PC-3 (cell line): Measurements from ENCODE around the gene HPSE2. TPM values are rescaled to one million over a fixed set of nuclear protein-coding genes. Genes with fewer than 3 reads are reported as not detected.

Experiments used
- ATAC-seq: fragments of 200-7000 bp; cut with Tn5 transposase; 2 replicates; pipeline ENCODE4 v1.9.1; 2020; ENCODE audit warnings: mild to moderate bottlenecking, moderate library complexity
- BruUV-seq: library from RNA; stranded (reverse); fragments of 400-500 nt; replicated peaks from 2 replicates; lab custom pipeline; 2021; lab: Mats Ljungman, UMichigan
- CTCF ChIA-PET: fragments of 300-600 bp; sonication (Branson Sonifier 250); formaldehyde crosslinking; loops from one replicate; lab custom pipeline; 2022; ENCODE audit warnings: antibody characterized with exemption; lab: Charles Lee
- POLR2A ChIA-PET: fragments of 300-600 bp; sonication (Branson Sonifier 250); formaldehyde crosslinking; loops from one replicate; lab custom pipeline; 2022; ENCODE audit warnings: antibody characterized with exemption; ENCODE audit not compliant: unreplicated experiment; lab: Charles Lee
- DNase-seq: peaks from one replicate; pipeline ENCODE4 v3.0.0-alpha.2; 2015
- H2AFZ ChIP-seq: fragments of 300-600 bp; sonication (generic); 2 replicates; pipeline ENCODE4 v1.6.0; 2016; ENCODE audit warnings: antibody characterized with exemption, low read length
- H3F3A ChIP-seq: fragments of 300-600 bp; sonication (generic); one replicate; pipeline ENCODE4 v1.6.0; 2017; ENCODE audit warnings: antibody characterized with exemption, low read length, control low read depth, mild to moderate bottlenecking; ENCODE audit not compliant: unreplicated experiment
- H3K27ac ChIP-seq: fragments of 300-600 bp; sonication (generic); 2 replicates; pipeline ENCODE4 v1.5.1; 2016; ENCODE audit warnings: mild to moderate bottlenecking, low read length
- H3K27me3 ChIP-seq: fragments of 300-600 bp; sonication (generic); 2 replicates; pipeline ENCODE4 v1.6.1; 2016; ENCODE audit warnings: low read length, mixed read lengths
- H3K36me3 ChIP-seq: fragments of 300-600 bp; sonication (generic); 2 replicates; pipeline ENCODE4 v1.6.1; 2016; ENCODE audit warnings: low read depth, mixed run types, low read length, mixed read lengths
- H3K4me1 ChIP-seq: fragments of 300-600 bp; sonication (generic); 2 replicates; pipeline ENCODE4 v1.5.1; 2016; ENCODE audit warnings: low read length; ENCODE audit not compliant: insufficient read depth
- H3K4me2 ChIP-seq: fragments of 300-600 bp; sonication (generic); 2 replicates; pipeline ENCODE4 v1.6.0; 2016; ENCODE audit warnings: low read length
- H3K4me3 ChIP-seq: fragments of 300-600 bp; sonication (generic); 2 replicates; pipeline ENCODE4 v1.5.1; 2016; ENCODE audit warnings: mild to moderate bottlenecking, low read length, mixed read lengths
- H3K79me2 ChIP-seq: fragments of 300-600 bp; sonication (generic); 2 replicates; pipeline ENCODE4 v1.6.1; 2017; ENCODE audit warnings: low read length, mixed read lengths
- H3K9ac ChIP-seq: fragments of 300-600 bp; sonication (generic); 2 replicates; pipeline ENCODE4 v1.6.0; 2016; ENCODE audit warnings: mild to moderate bottlenecking, low read length
- H3K9me2 ChIP-seq: fragments of 300-600 bp; sonication (generic); replicated peaks from 2 replicates; pipeline ENCODE4 v1.6.1; 2016; ENCODE audit warnings: mixed run types, low read length, mixed read lengths
- H3K9me3 ChIP-seq: fragments of 300-600 bp; sonication (generic); 2 replicates; pipeline ENCODE4 v1.6.1; 2016; ENCODE audit warnings: low read length, mixed read lengths
- H4K20me1 ChIP-seq: fragments of 300-600 bp; sonication (generic); 2 replicates; pipeline ENCODE4 v1.6.1; 2016; ENCODE audit warnings: low read length, mixed read lengths
- CTCF ChIP-seq: fragments of 300-600 bp; sonication (generic); conservative IDR thresholded peaks from 2 replicates; pipeline ENCODE4 v1.5.1; 2017; ENCODE audit warnings: antibody characterized with exemption, low read depth, mild to moderate bottlenecking, low read length
- EZH2 ChIP-seq: fragments of 300-600 bp; sonication (generic); IDR thresholded peaks from one replicate; pipeline ENCODE4 v1.6.1; 2017; ENCODE audit warnings: antibody characterized with exemption, mild to moderate bottlenecking, low read length; ENCODE audit not compliant: unreplicated experiment
- EZH2phosphoT487 ChIP-seq: fragments of 300-600 bp; sonication (generic); IDR thresholded peaks from 2 replicates; pipeline ENCODE4 v1.6.1; 2018; ENCODE audit warnings: mild to moderate bottlenecking, antibody characterized with exemption, low read length, borderline replicate concordance
- intact Hi-C: fragments of 100-400 bp; cut with micrococcal nuclease; formaldehyde crosslinking; loops from 2 replicates; pipeline ENCODE4 v1.9.0; 2023
- total RNA-seq: library from RNA; depleted of rRNA; stranded (reverse); fragments of >200 nt; gene quantifications from 2 replicates; pipeline ENCODE4 v1.2.3, GENCODE V29; 2014

The HPSE2 gene
- total RNA-seq, 1 experiment from 2014 or later = 0.15 TPM

- Histone ChIP-seq H2AFZ (no peak overlapping the region), H3K27ac (no peak overlapping the region), H3K9me3 (no peaks in the 10 kb centered on the region), H3K4me2 (no peak overlapping the region), H3K9me2 (no peaks in the 10 kb centered on the region), H3K4me1 (no peaks in the 10 kb centered on the region), H3K27me3 (peaks cover 31% of the 10 kb centered on the region), H4K20me1 (no peaks in the 10 kb centered on the region), H3K36me3 (no peaks in the 10 kb centered on the region), H3K9ac (no peak overlapping the region), H3K4me3 (no peak overlapping the region), H3F3A (no peaks in the 10 kb centered on the region), H3K79me2 (no peaks in the 10 kb centered on the region)
- ATAC-seq (no peak), DNase-seq (no peak)
- TF ChIP-seq EZH2 (no peak), EZH2phosphoT487 (no peak), CTCF (no peak)
- ChIA-PET POLR2A (no interaction called here), CTCF (no interaction called here)
- intact Hi-C loops = no loop called here
- no TSS peak for BruUV-seq
These were observed 715.8 kb downstream of the HPSE2 start for GRCh38 chr10:98519841-98520240.

- Histone ChIP-seq H3K9me3 (no peaks in the 10 kb centered on the region), H3K9ac (no peak overlapping the region), H3F3A (no peaks in the 10 kb centered on the region), H3K4me1 (no peaks in the 10 kb centered on the region), H3K9me2 (no peaks in the 10 kb centered on the region), H3K79me2 (no peaks in the 10 kb centered on the region), H3K27me3 (peaks cover 30% of the 10 kb centered on the region), H3K4me2 (no peak overlapping the region), H3K27ac (no peak overlapping the region), H2AFZ (no peak overlapping the region), H3K36me3 (no peaks in the 10 kb centered on the region), H3K4me3 (no peak overlapping the region), H4K20me1 (no peaks in the 10 kb centered on the region)
- no peak for TF ChIP-seq EZH2phosphoT487
- TF ChIP-seq EZH2 = no peak
- no peak for TF ChIP-seq CTCF
- ChIA-PET POLR2A (no interaction called here), CTCF (no interaction called here)
- no peak for DNase-seq
- intact Hi-C loops = no loop called here
- no peak for ATAC-seq
- BruUV-seq = no TSS peak
These were observed 718.0 kb downstream of the HPSE2 start for GRCh38 chr10:98517672-98518071.

DNA sequence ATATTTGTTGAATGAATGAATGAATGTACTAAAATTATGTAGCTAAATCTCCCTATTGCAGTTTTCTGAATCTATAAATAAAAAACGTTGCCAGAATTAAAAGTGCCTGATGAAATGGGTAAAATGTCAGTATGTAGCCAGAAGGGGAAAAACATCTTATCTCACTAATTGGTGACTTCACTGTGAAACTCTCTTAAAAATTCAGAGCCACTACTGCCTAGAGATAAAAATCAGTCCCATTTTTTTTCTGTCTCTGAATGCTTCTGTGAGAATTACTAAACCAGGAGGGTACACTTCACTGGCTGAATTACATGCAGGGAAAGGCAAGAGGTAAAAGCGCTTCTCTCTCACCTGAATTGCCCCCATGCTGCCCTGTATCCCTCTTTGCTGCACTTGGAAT lies 719.3 kb downstream of the HPSE2 start:
- Histone ChIP-seq H4K20me1 (no peaks in the 10 kb centered on the region), H3K79me2 (no peaks in the 10 kb centered on the region), H3K36me3 (no peaks in the 10 kb centered on the region), H3K9ac (no peak overlapping the region), H3K4me1 (no peaks in the 10 kb centered on the region), H3K9me3 (no peaks in the 10 kb centered on the region), H3K9me2 (no peaks in the 10 kb centered on the region), H3F3A (no peaks in the 10 kb centered on the region), H3K4me3 (no peak overlapping the region), H3K27ac (no peak overlapping the region), H2AFZ (no peak overlapping the region), H3K27me3 (peaks cover 30% of the 10 kb centered on the region), H3K4me2 (no peak overlapping the region)
- POLR2A ChIA-PET = no interaction called here
- intact Hi-C loops = no loop called here
- TF ChIP-seq EZH2phosphoT487 = no peak
- CTCF ChIA-PET = no interaction called here
- DNase-seq = no peak
- no TSS peak for BruUV-seq
- ATAC-seq = no peak
